HepG2 (cell line): ENCODE measurements around the gene RPEL1. TPM values are rescaled to one million over a fixed set of nuclear protein-coding genes. Genes with fewer than 3 reads are reported as not detected.

Source experiments
- ARID4A ChIP-seq: sonication (generic); formaldehyde crosslinking; IDR thresholded peaks from 2 replicates; pipeline ENCODE4 v1.5.0; 2020; ENCODE audit warnings: mild to moderate bottlenecking, missing genetic modification reagents, borderline replicate concordance
- BRF2 ChIP-seq: sonication (generic); formaldehyde crosslinking; IDR thresholded peaks from 2 replicates; pipeline ENCODE4 v1.8.1; 2022; ENCODE audit warnings: mild to moderate bottlenecking, missing genetic modification reagents
- CCDC6 ChIP-seq: sonication (generic); formaldehyde crosslinking; IDR thresholded peaks from 2 replicates; pipeline ENCODE4 v1.8.1; 2022; ENCODE audit warnings: mild to moderate bottlenecking, missing genetic modification reagents, moderate library complexity
- DMTF1 ChIP-seq: sonication (generic); formaldehyde crosslinking; IDR thresholded peaks from 2 replicates; pipeline ENCODE4 v1.4.0; 2020; ENCODE audit warnings: mild to moderate bottlenecking, missing genetic modification reagents
- EHMT2 ChIP-seq: fragments of 200-600 bp; sonication (generic); IDR thresholded peaks from 2 replicates; pipeline ENCODE4 v1.7.0; 2017; ENCODE audit warnings: antibody characterized with exemption, low read depth, low read length, borderline replicate concordance
- MIER2 ChIP-seq: IDR thresholded peaks from 2 replicates; pipeline ENCODE4 v1.6.1; 2016; ENCODE audit warnings: missing biosample characterization, missing genetic modification reagents
- NFE2L1 ChIP-seq: sonication (generic); formaldehyde crosslinking; IDR thresholded peaks from 2 replicates; pipeline ENCODE4 v1.4.0; 2020; ENCODE audit warnings: missing genetic modification reagents, mild to moderate bottlenecking, borderline replicate concordance
- NR2F6 ChIP-seq, 2 experiments: IDR thresholded peaks; 2 replicates each; pipeline ENCODE4 v1.6.1; 2016; ENCODE audit warnings: antibody characterized with exemption in 1 of 2, mild to moderate bottlenecking in 1 of 2
- PLSCR1 ChIP-seq: sonication (generic); formaldehyde crosslinking; IDR thresholded peaks from 2 replicates; pipeline ENCODE4 v1.5.0; 2020; ENCODE audit warnings: missing genetic modification reagents, mild to moderate bottlenecking, borderline replicate concordance
- SALL2 ChIP-seq: sonication (generic); formaldehyde crosslinking; IDR thresholded peaks from 2 replicates; pipeline ENCODE4 v1.8.1; 2023; ENCODE audit warnings: mild to moderate bottlenecking, missing genetic modification reagents, inconsistent platforms
- TRIM24 ChIP-seq: sonication (generic); formaldehyde crosslinking; IDR thresholded peaks from 2 replicates; pipeline ENCODE4 v1.8.0; 2022; ENCODE audit warnings: mild to moderate bottlenecking, missing genetic modification reagents
- ZNF24 ChIP-seq: fragments of 450-650 bp; IDR thresholded peaks from 2 replicates; pipeline ENCODE4 v1.6.1; 2017; ENCODE audit warnings: antibody characterized with exemption, mild to moderate bottlenecking
- ZNF431 ChIP-seq: sonication (generic); formaldehyde crosslinking; IDR thresholded peaks from 2 replicates; pipeline ENCODE4 v1.9.0; 2022; ENCODE audit warnings: missing genetic modification reagents, low read depth, mild to moderate bottlenecking, borderline replicate concordance
- ZNF530 ChIP-seq: sonication (generic); formaldehyde crosslinking; IDR thresholded peaks from 2 replicates; pipeline ENCODE4 v1.5.0; 2020; ENCODE audit warnings: low read depth, mild to moderate bottlenecking, missing genetic modification reagents
- ZNF552 ChIP-seq: sonication (generic); formaldehyde crosslinking; IDR thresholded peaks from 2 replicates; pipeline ENCODE4 v1.9.0; 2022; ENCODE audit warnings: missing genetic modification reagents, mild to moderate bottlenecking, borderline replicate concordance
- ZNF672 ChIP-seq: sonication (generic); formaldehyde crosslinking; IDR thresholded peaks from 2 replicates; pipeline ENCODE4 v1.8.1; 2022; ENCODE audit warnings: missing genetic modification reagents
- ZNF792 ChIP-seq: IDR thresholded peaks from 2 replicates; pipeline ENCODE4 v1.6.1; 2016
- polyA plus RNA-seq, 8 experiments: library from polyadenylated mRNA; depleted of rRNA in 3 of 8; stranded (reverse) in 7 of 8; unstranded in 1 of 8; fragments of >200 nt; fragmentation: Illumina TruSeq in 4 of 8; extraction: Trizol in 4 of 8; gene quantifications; 2 replicates each; pipeline versions ENCODE4 v1.2.1 to v1.2.3, GENCODE V29; 2011 to 2016; ENCODE audit warnings: low read depth in 4 of 8, missing spikeins in 1 of 8, mixed read lengths in 1 of 8; ENCODE audit not compliant: insufficient read depth in 1 of 8
- total RNA-seq, 5 experiments: library from RNA; depleted of rRNA; stranded (reverse); fragments of >200 nt; fragmentation: Illumina TruSeq; extraction: Trizol; gene quantifications; 2 replicates each; pipeline ENCODE4 v1.2.3, GENCODE V29; 2016; ENCODE audit warnings: low read depth in 1 of 5

RPEL1 gene
- total and polyA plus RNA-seq, 2 of the 13 experiments (the other 11 are each of a cell fraction or from before 2014, with no cell fraction given) = 0.04 to 0.07 TPM

GRCh38 chr10:103278862-103279298, 33.2 kb downstream of the RPEL1 start (continued):
- no peak for TF ChIP-seq PLSCR1 (CRISPR knock-in tag)
- no peak for TF ChIP-seq NFE2L1
- TF ChIP-seq DMTF1 (CRISPR knock-in tag) = no peak
- peak; percentile 95 for TF ChIP-seq MIER2 (CRISPR knock-in tag)
- no peak for TF ChIP-seq ZNF24
- TF ChIP-seq EHMT2 = peak; percentile 99
- TF ChIP-seq ARID4A (CRISPR knock-in tag) = no peak; the same call in 1 of the 2 replicates
- TF ChIP-seq ZNF431 (CRISPR knock-in tag) = no peak
- TF ChIP-seq ZNF792 (CRISPR knock-in tag) = no peak
- no peak for TF ChIP-seq TRIM24
- TF ChIP-seq BRF2 (CRISPR knock-in tag) = no peak
- no peak for TF ChIP-seq ZNF672 (CRISPR knock-in tag)
- no peak for TF ChIP-seq NR2F6 (IDR thresholded peaks at IDR 0.05)
- TF ChIP-seq NR2F6 (CRISPR knock-in tag; IDR thresholded peaks at IDR 0.05) = no peak
- no peak for TF ChIP-seq CCDC6 (CRISPR knock-in tag)
- no peak for TF ChIP-seq ZNF530 (CRISPR knock-in tag)
- no peak for TF ChIP-seq ZNF552
- TF ChIP-seq SALL2 = no peak
